Measurements from ENCODE around the gene CORO6.

DNA sequence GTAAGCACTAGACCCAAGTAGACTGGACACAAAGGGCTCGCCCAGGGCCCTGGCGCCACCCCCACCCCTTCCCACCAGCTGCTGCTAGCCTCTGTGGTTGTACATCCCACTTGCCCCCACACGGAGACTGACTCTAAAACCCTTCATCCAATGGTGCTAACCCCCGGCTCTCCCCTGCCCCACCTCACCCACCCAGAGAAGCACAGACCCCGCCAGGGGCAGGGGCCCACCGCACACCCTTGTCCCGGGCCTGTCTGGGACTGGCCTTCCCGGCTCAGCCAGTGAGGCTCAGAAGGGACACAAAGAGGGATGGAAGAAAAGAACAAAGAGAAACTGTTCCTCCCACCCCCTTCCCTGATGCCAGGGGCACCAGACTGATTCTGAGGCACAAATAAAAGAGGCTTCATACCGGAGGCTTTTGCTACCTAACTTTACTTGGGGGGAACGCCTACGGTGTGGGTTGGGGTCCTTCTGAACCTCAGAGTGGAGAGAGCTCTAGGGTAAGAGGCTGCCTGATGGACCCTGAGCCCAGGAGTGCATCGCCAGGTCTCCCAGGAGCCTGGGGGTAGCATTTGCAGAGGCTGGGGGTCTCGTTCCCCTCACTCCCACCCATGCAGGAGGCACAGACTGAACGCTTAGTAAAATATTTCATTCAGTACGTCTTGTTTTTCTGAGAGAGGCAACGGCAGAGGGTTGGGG is 8.2 kb downstream of the CORO6 start:
- TF ChIP-seq RFX3 (CRISPR knock-in tag; IDR thresholded peaks at IDR 0.05) (no peak), NFIC (IDR thresholded peaks at IDR 0.05; ENCODE audit: low read length) (no peak), TOE1 (CRISPR knock-in tag; IDR thresholded peaks at IDR 0.05) (no peak)
- TF ChIP-seq, protein P1, sequence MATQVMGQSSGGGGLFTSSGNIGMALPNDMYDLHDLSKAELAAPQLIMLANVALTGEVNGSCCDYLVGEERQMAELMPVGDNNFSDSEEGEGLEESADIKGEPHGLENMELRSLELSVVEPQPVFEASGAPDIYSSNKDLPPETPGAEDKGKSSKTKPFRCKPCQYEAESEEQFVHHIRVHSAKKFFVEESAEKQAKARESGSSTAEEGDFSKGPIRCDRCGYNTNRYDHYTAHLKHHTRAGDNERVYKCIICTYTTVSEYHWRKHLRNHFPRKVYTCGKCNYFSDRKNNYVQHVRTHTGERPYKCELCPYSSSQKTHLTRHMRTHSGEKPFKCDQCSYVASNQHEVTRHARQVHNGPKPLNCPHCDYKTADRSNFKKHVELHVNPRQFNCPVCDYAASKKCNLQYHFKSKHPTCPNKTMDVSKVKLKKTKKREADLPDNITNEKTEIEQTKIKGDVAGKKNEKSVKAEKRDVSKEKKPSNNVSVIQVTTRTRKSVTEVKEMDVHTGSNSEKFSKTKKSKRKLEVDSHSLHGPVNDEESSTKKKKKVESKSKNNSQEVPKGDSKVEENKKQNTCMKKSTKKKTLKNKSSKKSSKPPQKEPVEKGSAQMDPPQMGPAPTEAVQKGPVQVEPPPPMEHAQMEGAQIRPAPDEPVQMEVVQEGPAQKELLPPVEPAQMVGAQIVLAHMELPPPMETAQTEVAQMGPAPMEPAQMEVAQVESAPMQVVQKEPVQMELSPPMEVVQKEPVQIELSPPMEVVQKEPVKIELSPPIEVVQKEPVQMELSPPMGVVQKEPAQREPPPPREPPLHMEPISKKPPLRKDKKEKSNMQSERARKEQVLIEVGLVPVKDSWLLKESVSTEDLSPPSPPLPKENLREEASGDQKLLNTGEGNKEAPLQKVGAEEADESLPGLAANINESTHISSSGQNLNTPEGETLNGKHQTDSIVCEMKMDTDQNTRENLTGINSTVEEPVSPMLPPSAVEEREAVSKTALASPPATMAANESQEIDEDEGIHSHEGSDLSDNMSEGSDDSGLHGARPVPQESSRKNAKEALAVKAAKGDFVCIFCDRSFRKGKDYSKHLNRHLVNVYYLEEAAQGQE (IDR thresholded peaks at IDR 0.05; ENCODE audit: borderline replicate concordance in 1 of 2, low read depth in 1 of 2, low read length in 2 of 2) = no peak
